Heart left ventricle (tissue), 16 donors: ENCODE data around the gene NCLN. TPM values are rescaled to one million over a fixed set of nuclear protein-coding genes. Genes with fewer than 3 reads are reported as not detected.

Source experiments
- ATAC-seq, 4 donors: fragments of 200-7000 bp; cut with Tn5 transposase; one replicate each; pipeline ENCODE4 v1.9.1; 2020 to 2022; ENCODE audit warnings: moderate library complexity in 4 of 4, mild to moderate bottlenecking in 3 of 4, moderate number of reproducible peaks in 1 of 4
- DNase-seq, 5 donors: peaks; one replicate each; pipeline ENCODE4 v3.0.0-alpha.2; 2020
- H3K27ac ChIP-seq, 12 donors: fragments of 200-600 bp; sonication (generic) in 4 of 12; one replicate each; pipeline versions ENCODE4 v1.5.0 to v1.8.0; 2016 to 2022; ENCODE audit warnings: mild to moderate bottlenecking in 2 of 12
- H3K27me3 ChIP-seq, 9 donors: fragments of 200-600 bp; sonication (generic) in 2 of 9; one replicate each; pipeline versions ENCODE4 v1.5.1 to v1.8.0; 2016 to 2022; ENCODE audit warnings: mild to moderate bottlenecking in 3 of 9
- H3K36me3 ChIP-seq, 9 donors: fragments of 200-600 bp; sonication (generic) in 2 of 9; one replicate each; pipeline versions ENCODE4 v1.5.0 to v1.8.0; 2018 to 2022; ENCODE audit warnings: mild to moderate bottlenecking in 2 of 9
- H3K4me1 ChIP-seq, 12 donors: fragments of 200-600 bp; sonication (generic) in 4 of 12; one replicate each; pipeline versions ENCODE4 v1.5.0 to v1.8.0; 2016 to 2022; ENCODE audit warnings: mild to moderate bottlenecking in 3 of 12
- H3K4me3 ChIP-seq, 12 donors: fragments of 200-600 bp; sonication (generic) in 4 of 12; one replicate each; pipeline versions ENCODE4 v1.5.0 to v1.8.0; 2017 to 2022; ENCODE audit warnings: mild to moderate bottlenecking in 9 of 12, moderate library complexity in 4 of 12
- H3K9me3 ChIP-seq, 12 donors: fragments of 200-600 bp; sonication (generic) in 4 of 12; one replicate each; pipeline versions ENCODE4 v1.5.0 to v1.8.0; 2016 to 2022; ENCODE audit warnings: mild to moderate bottlenecking in 1 of 12
- CTCF ChIP-seq, 12 donors: fragments of 200-600 bp; sonication (generic) in 4 of 12; IDR thresholded peaks; one replicate each; pipeline versions ENCODE4 v1.5.0 to v1.8.0; 2018 to 2022; ENCODE audit warnings: antibody characterized with exemption in 12 of 12, mild to moderate bottlenecking in 5 of 12
- POLR2A ChIP-seq, 2 donors: fragments of 450-650 bp; IDR thresholded peaks; one replicate each; pipeline ENCODE4 v1.6.1; 2017; ENCODE audit warnings: antibody characterized with exemption in 2 of 2, mild to moderate bottlenecking in 2 of 2, moderate library complexity in 2 of 2
- WGBS, 4 donors: extraction: QIAGEN DNeasy Blood & Tissue Kit in 2 of 4; methylation state at CpG; one replicate each; pipeline versions ENCODE4 v1.1.5 to v1.1.7; 2013 to 2018; 5-methylcytosine and 5-hydroxymethylcytosine counted together
- intact Hi-C, 10 donors: fragments of 100-400 bp; cut with DNase I; formaldehyde crosslinking; loops; one replicate each; pipeline versions ENCODE4 v1.11.1 to v1.14.2; 2022
- polyA plus RNA-seq, 2 donors: library from polyadenylated mRNA; stranded (reverse); fragments of 200-250 nt; gene quantifications; one replicate each; pipeline ENCODE4 v1.2.3, GENCODE V29; 2013
- total RNA-seq, 9 donors: library from RNA; depleted of rRNA in 2 of 9; stranded (reverse); fragments of >200 nt in 2 of 9; fragmentation: NEBNext Ultra II Directional in 3 of 9; extraction: Animal tissue kit (Norgen Biotek cat#: 25700) in 3 of 9; gene quantifications; one replicate each; pipeline versions ENCODE4 v1.1.0 to v1.2.4, GENCODE V29; 2016 to 2023
- donor health status: ischemic (EF 13 %, LVEDD 7.1; RV severe dilation, severe dysfunction).
- donor health status: healthy with polysubstance abuse.
- donor health status: DM: no; HTN: yes; CAD: no.
- donor health status: DM: no; HTN: no; CAD: no.
- donor health status: ischemic (EF 25% LVEDD 6.9; RV normal size, moderate dysfunction).
- donor health status: ischemic (EF 25% LVEDD 5.7; RV mildly dilated, moderate dysfunction).
- donor health status: healthy.
- donor health status: DM: yes; HTN: yes; CAD: no.
- donor health status: ischemic (EF 35%, LVEDD 5.7; RV mildly dilated, moderate dysfunction).
- donor health status: nonischemic (EF 11% LVEDD 7.7; RV severe dilation, severe dysfunction).
- donor health status: DM: yes; HTN: yes; CAD: no.
- donor health status: PGD.
- donor health status: ischemic (EF 29% LVEDD 5.4; RV normal size, mild dysfunction).
- donor health status: nonischemic (EF 23%, LVEDD 6.1; RV moderate dilation, normal function).

NCLN gene
- total and polyA plus RNA-seq, 11 donors = 16.7 to 67.5 (median 26.4) TPM

- intact Hi-C loops = loop anchor here in 1 of 10 donors (10.0 kb wide), 1 partner anchor 250 kb away; no protein-coding TSS in a partner anchor
- H3K4me3 ChIP-seq = peak within 1 kb of the TSS in 7 of 12 donors; percentile 19 to 42 (median 28)
- peaks cover 0 to 14% (median 0%) of the 10 kb centered on the region in 12 donors for H3K4me1 ChIP-seq
- ATAC-seq (peak in 2 of 4 donors; percentile 41 to 75), DNase-seq (peak in 4 of 5 donors; percentile 26 to 54 (median 51))
- H3K36me3 ChIP-seq = no peaks in the 10 kb centered on the region
- WGBS, 4 donors = 1 to 4% (median 2%) methylated on average over 30 to 94 of the region's 94 CpGs
- H3K27me3 ChIP-seq = peaks cover 21 to 75% (median 53%) of the 10 kb centered on the region in 9 donors
- no peaks in the 10 kb centered on the region for H3K9me3 ChIP-seq
- H3K27ac ChIP-seq = no peak within 1 kb of the TSS
- TF ChIP-seq POLR2A (IDR thresholded peaks at IDR 0.05) = no peak
- TF ChIP-seq CTCF (IDR thresholded peaks at IDR 0.05) = peak in 10 of 12 donors; percentile 29 to 76 (median 55)
Measured at GRCh38 chr19:3224346-3225168, 38.8 kb downstream of the NCLN start, which contains the start of gene CELF5. TSS of gene CELF5 (plus strand) at chr19:3224661. CDS start at chr19:3224740, 79 bp downstream.

GRCh38 chr19:3225169-3225485 lies 39.4 kb downstream of the NCLN start:
- Histone ChIP-seq H3K27me3 (peaks cover 21 to 80% (median 57%) of the 10 kb centered on the region in 9 donors), H3K4me1 (peaks cover 0 to 14% (median 0%) of the 10 kb centered on the region in 12 donors), H3K36me3 (no peaks in the 10 kb centered on the region), H3K27ac (no peak overlapping the region), H3K9me3 (no peaks in the 10 kb centered on the region), H3K4me3 (no peak overlapping the region)
- no peak for DNase-seq
- ATAC-seq = no peak
- TF ChIP-seq POLR2A (IDR thresholded peaks at IDR 0.05) (no peak), CTCF (IDR thresholded peaks at IDR 0.05) (no peak)
- 1 to 5% (median 1%) methylated on average over 9 of the region's 9 CpGs for WGBS, 4 donors
- intact Hi-C loops = loop anchor here in 1 of 10 donors (10.0 kb wide), 1 partner anchor 250 kb away; no protein-coding TSS in a partner anchor

GRCh38 chr19:3225677-3226093 lies 40.0 kb downstream of the NCLN start:
- no peak for DNase-seq
- no peak for ATAC-seq
- intact Hi-C loops = loop anchor here in 1 of 10 donors (10.0 kb wide), 1 partner anchor 249 kb away; no protein-coding TSS in a partner anchor
- H3K27me3 ChIP-seq = peaks cover 21 to 81% (median 57%) of the 10 kb centered on the region in 9 donors
- no peak overlapping the region for H3K27ac ChIP-seq
- TF ChIP-seq CTCF (IDR thresholded peaks at IDR 0.05) (no peak), POLR2A (IDR thresholded peaks at IDR 0.05) (no peak)
- peaks cover 0 to 14% (median 0%) of the 10 kb centered on the region in 12 donors for H3K4me1 ChIP-seq
- no peak overlapping the region for H3K4me3 ChIP-seq
- no peaks in the 10 kb centered on the region for H3K36me3 ChIP-seq
- 19 to 40% (median 34%) methylated on average over 8 to 16 of the region's 16 CpGs for WGBS, 4 donors
- H3K9me3 ChIP-seq = no peaks in the 10 kb centered on the region

GRCh38 chr19:3227054-3227626 lies 41.4 kb downstream of the NCLN start:
- TF ChIP-seq CTCF (IDR thresholded peaks at IDR 0.05) (no peak), POLR2A (IDR thresholded peaks at IDR 0.05) (no peak)
- Histone ChIP-seq H3K9me3 (no peaks in the 10 kb centered on the region), H3K4me1 (peaks cover 0 to 14% (median 0%) of the 10 kb centered on the region in 12 donors), H3K4me3 (no peak overlapping the region), H3K27me3 (peaks cover 17 to 77% (median 57%) of the 10 kb centered on the region in 9 donors), H3K27ac (no peak overlapping the region), H3K36me3 (no peaks in the 10 kb centered on the region)
- ATAC-seq (no peak), DNase-seq (no peak)
- WGBS, 4 donors = 57 to 78% (median 74%) methylated on average over 12 of the region's 12 CpGs
- intact Hi-C loops = loop anchor here in 1 of 10 donors (10.0 kb wide), 1 partner anchor 248 kb away; no protein-coding TSS in a partner anchor
